ENCODE data around the gene CLSTN3.

- no peak for TF ChIP-seq POLR2AphosphoS5 (IDR thresholded peaks at IDR 0.05)
- TF ChIP-seq, protein P1, sequence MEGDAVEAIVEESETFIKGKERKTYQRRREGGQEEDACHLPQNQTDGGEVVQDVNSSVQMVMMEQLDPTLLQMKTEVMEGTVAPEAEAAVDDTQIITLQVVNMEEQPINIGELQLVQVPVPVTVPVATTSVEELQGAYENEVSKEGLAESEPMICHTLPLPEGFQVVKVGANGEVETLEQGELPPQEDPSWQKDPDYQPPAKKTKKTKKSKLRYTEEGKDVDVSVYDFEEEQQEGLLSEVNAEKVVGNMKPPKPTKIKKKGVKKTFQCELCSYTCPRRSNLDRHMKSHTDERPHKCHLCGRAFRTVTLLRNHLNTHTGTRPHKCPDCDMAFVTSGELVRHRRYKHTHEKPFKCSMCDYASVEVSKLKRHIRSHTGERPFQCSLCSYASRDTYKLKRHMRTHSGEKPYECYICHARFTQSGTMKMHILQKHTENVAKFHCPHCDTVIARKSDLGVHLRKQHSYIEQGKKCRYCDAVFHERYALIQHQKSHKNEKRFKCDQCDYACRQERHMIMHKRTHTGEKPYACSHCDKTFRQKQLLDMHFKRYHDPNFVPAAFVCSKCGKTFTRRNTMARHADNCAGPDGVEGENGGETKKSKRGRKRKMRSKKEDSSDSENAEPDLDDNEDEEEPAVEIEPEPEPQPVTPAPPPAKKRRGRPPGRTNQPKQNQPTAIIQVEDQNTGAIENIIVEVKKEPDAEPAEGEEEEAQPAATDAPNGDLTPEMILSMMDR (IDR thresholded peaks at IDR 0.05), result no peak
- TF ChIP-seq POLR2A (IDR thresholded peaks at IDR 0.05), result no peak
Observed at GRCh38 chr12:7127916-7128626, 2.1 kb upstream of the CLSTN3 start.

All from transverse colon (tissue), 4 donors.